Upper lobe of right lung (tissue), 1 donor: ENCODE measurements around the gene VPS16. TPM values are rescaled to one million over a fixed set of nuclear protein-coding genes. Genes with fewer than 3 reads are reported as not detected.

Experiments
- ATAC-seq: fragments of 200-7000 bp; cut with Tn5 transposase; one replicate; pipeline ENCODE4 v1.9.1; 2020; ENCODE audit warnings: mild to moderate bottlenecking, moderate library complexity
- DNase-seq: peaks from one replicate; pipeline ENCODE4 v3.0.0-alpha.2; 2020
- H3K27ac ChIP-seq: fragments of 200-600 bp; one replicate; pipeline ENCODE4 v1.8.0; 2022
- H3K27me3 ChIP-seq: fragments of 200-600 bp; one replicate; pipeline ENCODE4 v1.8.0; 2022; ENCODE audit warnings: mild to moderate bottlenecking
- H3K36me3 ChIP-seq: fragments of 200-600 bp; one replicate; pipeline ENCODE4 v1.8.0; 2022
- H3K4me1 ChIP-seq: fragments of 200-600 bp; one replicate; pipeline ENCODE4 v1.8.0; 2022
- H3K4me3 ChIP-seq: fragments of 200-600 bp; one replicate; pipeline ENCODE4 v1.8.0; 2022; ENCODE audit warnings: mild to moderate bottlenecking
- H3K9me3 ChIP-seq: fragments of 200-600 bp; one replicate; pipeline ENCODE4 v1.8.0; 2022
- CTCF ChIP-seq: fragments of 200-600 bp; IDR thresholded peaks from one replicate; pipeline ENCODE4 v1.8.0; 2022; ENCODE audit warnings: antibody characterized with exemption
- intact Hi-C: fragments of 100-400 bp; cut with DNase I; formaldehyde crosslinking; loops from one replicate; pipeline ENCODE4 v1.11.0; 2022
- total RNA-seq: library from RNA; stranded (reverse); fragmentation: NEBNext Ultra II Directional; extraction: Animal tissue kit (Norgen Biotek cat#: 25700); gene quantifications from one replicate; pipeline ENCODE4 v1.2.1, GENCODE V29; 2021
- donor health status: DM: no; HTN: yes; CAD: no; lungs with severe emphysema.

The VPS16 gene
- total RNA-seq, 1 donor from 2014 or later: 34.8 TPM

GRCh38 chr20:2834401-2835110, 6.0 kb upstream of the VPS16 start:
- DNase-seq (no peak), ATAC-seq (no peak)
- no peak for TF ChIP-seq CTCF
- intact Hi-C loops: no loop called here
- Histone ChIP-seq H3K27me3 (no peaks in the 10 kb centered on the region), H3K9me3 (no peaks in the 10 kb centered on the region), H3K4me3 (no peak overlapping the region), H3K27ac (no peak overlapping the region), H3K4me1 (peaks cover 3% of the 10 kb centered on the region), H3K36me3 (peaks cover 5% of the 10 kb centered on the region)

- no peak for TF ChIP-seq CTCF
- no peaks in the 10 kb centered on the region for H3K9me3 ChIP-seq
- H3K27ac ChIP-seq: no peak overlapping the region
- peaks cover 7% of the 10 kb centered on the region for H3K4me1 ChIP-seq
- DNase-seq: no peak
- H3K36me3 ChIP-seq: peaks cover 5% of the 10 kb centered on the region
- no peaks in the 10 kb centered on the region for H3K27me3 ChIP-seq
- no peak overlapping the region for H3K4me3 ChIP-seq
- intact Hi-C loops: no loop called here
- no peak for ATAC-seq
Observed at GRCh38 chr20:2835331-2835796, 5.2 kb upstream of the VPS16 start.

- Histone ChIP-seq H3K36me3 (peaks cover 5% of the 10 kb centered on the region), H3K27ac (no peak overlapping the region), H3K4me3 (no peak overlapping the region), H3K27me3 (no peaks in the 10 kb centered on the region), H3K4me1 (peaks cover 7% of the 10 kb centered on the region), H3K9me3 (no peaks in the 10 kb centered on the region)
- no peak for ATAC-seq
- intact Hi-C loops: no loop called here
- DNase-seq: no peak
- no peak for TF ChIP-seq CTCF
Observed at GRCh38 chr20:2836035-2836434, 4.5 kb upstream of the VPS16 start.

- intact Hi-C loops: no loop called here
- TF ChIP-seq CTCF: no peak
- no peak for ATAC-seq
- Histone ChIP-seq H3K4me1 (peaks cover 16% of the 10 kb centered on the region), H3K27ac (no peak overlapping the region), H3K36me3 (peaks cover 5% of the 10 kb centered on the region), H3K4me3 (no peak overlapping the region), H3K27me3 (no peaks in the 10 kb centered on the region), H3K9me3 (no peaks in the 10 kb centered on the region)
- peak; percentile 33 for DNase-seq
Observed at GRCh38 chr20:2837221-2837960, 3.2 kb upstream of the VPS16 start.

- H3K4me3 ChIP-seq: no peak overlapping the region
- peak; percentile 39 for DNase-seq
- no peaks in the 10 kb centered on the region for H3K27me3 ChIP-seq
- H3K9me3 ChIP-seq: no peaks in the 10 kb centered on the region
- H3K4me1 ChIP-seq: peaks cover 16% of the 10 kb centered on the region
- intact Hi-C loops: no loop called here
- no peak for TF ChIP-seq CTCF
- no peak overlapping the region for H3K27ac ChIP-seq
- H3K36me3 ChIP-seq: peaks cover 5% of the 10 kb centered on the region
- ATAC-seq: no peak
Observed at GRCh38 chr20:2838170-2838797, 2.3 kb upstream of the VPS16 start.
